Thyroid gland (tissue), 4 donors: ENCODE data around the gene NECAB2. TPM values are rescaled to one million over a fixed set of nuclear protein-coding genes. Genes with fewer than 3 reads are reported as not detected.
A peak's percentile ranks its signal among the peaks of the same experiment; 100 is the strongest.

Experiments
- DNase-seq, 2 donors: peaks; one replicate each; pipeline ENCODE4 v3.0.0-alpha.2; 2019
- H3K27ac ChIP-seq, 3 donors: fragments of 200-600 bp; sonication (generic); 1 replicate in 2 of 3; 2 replicates in 1 of 3; pipeline ENCODE4 v1.5.1; 2016 to 2019; ENCODE audit warnings: mild to moderate bottlenecking in 1 of 3, moderate library complexity in 1 of 3
- H3K27me3 ChIP-seq: fragments of 200-600 bp; sonication (generic); one replicate; pipeline ENCODE4 v1.5.1; 2019
- H3K36me3 ChIP-seq, 2 donors: fragments of 200-600 bp; sonication (generic); one replicate each; pipeline ENCODE4 v1.5.1; 2016 to 2019
- H3K4me1 ChIP-seq, 2 donors: fragments of 200-600 bp; sonication (generic); one replicate each; pipeline ENCODE4 v1.5.1; 2017 to 2019
- H3K4me3 ChIP-seq, 3 donors: fragments of 200-600 bp; sonication (generic); replicated peaks in 1 of 3; 1 replicate in 2 of 3; 2 replicates in 1 of 3; pipeline ENCODE4 v1.5.1; 2016; ENCODE audit warnings: mild to moderate bottlenecking in 1 of 3
- H3K9me3 ChIP-seq: fragments of 200-600 bp; sonication (generic); one replicate; pipeline ENCODE4 v1.5.1; 2017
- POLR2A ChIP-seq, 2 donors: fragments of 450-650 bp; IDR thresholded peaks; one replicate each; pipeline ENCODE4 v1.6.1; 2017; ENCODE audit warnings: antibody characterized with exemption in 2 of 2, mild to moderate bottlenecking in 2 of 2, moderate library complexity in 1 of 2
- WGBS, 2 donors: methylation state at CpG; one replicate each; pipeline ENCODE4 v1.1.5; 2017; 5-methylcytosine and 5-hydroxymethylcytosine counted together
- intact Hi-C: fragments of 100-400 bp; cut with DNase I; formaldehyde crosslinking; loops from one replicate; pipeline ENCODE4 v1.15.1; 2023
- total RNA-seq, 4 donors: library from RNA; depleted of rRNA; stranded (reverse); fragments of >200 nt; gene quantifications; one replicate each; pipeline ENCODE4 v1.2.3, GENCODE V29; 2016
- TF ChIP-seq, protein P1 (sequence below), 6 experiments: fragments of 200-600 bp in 3 of 6; fragments of 450-650 bp in 3 of 6; sonication (generic) in 3 of 6; IDR thresholded peaks; one replicate each; pipeline ENCODE4 v1.5.1; 2016 to 2019; ENCODE audit warnings: antibody characterized with exemption in 6 of 6, mild to moderate bottlenecking in 2 of 6, inconsistent platforms in 1 of 6, moderate library complexity in 1 of 6

NECAB2 gene
- total RNA-seq: under 1 TPM in 2 of 4 donors, not detected in 2; 0.63 to 0.94 TPM

DNA sequence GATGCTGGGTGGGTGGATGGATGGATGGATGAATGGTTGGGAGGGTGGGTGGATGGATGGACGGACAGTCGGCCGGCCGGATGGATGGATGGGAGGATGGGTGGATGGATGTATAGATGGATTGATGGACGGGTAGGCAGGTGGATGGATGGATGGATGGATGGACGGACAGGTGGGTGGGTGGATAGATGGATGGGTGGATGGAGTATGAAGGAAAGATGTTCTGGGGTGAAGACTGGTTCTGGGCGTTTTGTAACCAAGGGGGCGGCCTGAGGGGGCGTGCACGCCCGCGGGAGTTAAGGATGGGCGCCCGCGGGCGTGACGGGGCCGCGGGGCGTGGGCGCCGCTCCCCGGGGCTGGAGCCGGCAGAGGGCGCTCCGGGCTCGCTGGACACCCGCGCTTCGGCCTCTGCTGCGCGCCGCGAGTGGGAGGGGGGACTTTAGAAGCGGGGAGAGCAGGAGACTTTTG is at the start of gene NECAB2:
Gene NECAB2 (plus strand): TSS at position 407 of the 468 bp plus-strand sequence. CDS start 405 bp downstream, outside the sequence.
- intact Hi-C loops: loop anchor here (5.0 to 10.0 kb wide), 2 partner anchors 94 to 217 kb away; partner anchors contain the start of gene TAF1C
- Histone ChIP-seq H3K4me1 (peaks cover 0 to 4% of the 10 kb centered on the region in 2 donors), H3K36me3 (peaks cover 5 to 16% of the 10 kb centered on the region in 2 donors), H3K9me3 (no peaks in the 10 kb centered on the region), H3K27me3 (no peaks in the 10 kb centered on the region), H3K4me3 (peak within 1 kb of the TSS in 1 of 3 donors; percentile 21), H3K27ac (no peak within 1 kb of the TSS)
- peak; percentile 38 to 44 for DNase-seq
- no peak for TF ChIP-seq POLR2A (IDR thresholded peaks at IDR 0.05)
- TF ChIP-seq, protein P1, sequence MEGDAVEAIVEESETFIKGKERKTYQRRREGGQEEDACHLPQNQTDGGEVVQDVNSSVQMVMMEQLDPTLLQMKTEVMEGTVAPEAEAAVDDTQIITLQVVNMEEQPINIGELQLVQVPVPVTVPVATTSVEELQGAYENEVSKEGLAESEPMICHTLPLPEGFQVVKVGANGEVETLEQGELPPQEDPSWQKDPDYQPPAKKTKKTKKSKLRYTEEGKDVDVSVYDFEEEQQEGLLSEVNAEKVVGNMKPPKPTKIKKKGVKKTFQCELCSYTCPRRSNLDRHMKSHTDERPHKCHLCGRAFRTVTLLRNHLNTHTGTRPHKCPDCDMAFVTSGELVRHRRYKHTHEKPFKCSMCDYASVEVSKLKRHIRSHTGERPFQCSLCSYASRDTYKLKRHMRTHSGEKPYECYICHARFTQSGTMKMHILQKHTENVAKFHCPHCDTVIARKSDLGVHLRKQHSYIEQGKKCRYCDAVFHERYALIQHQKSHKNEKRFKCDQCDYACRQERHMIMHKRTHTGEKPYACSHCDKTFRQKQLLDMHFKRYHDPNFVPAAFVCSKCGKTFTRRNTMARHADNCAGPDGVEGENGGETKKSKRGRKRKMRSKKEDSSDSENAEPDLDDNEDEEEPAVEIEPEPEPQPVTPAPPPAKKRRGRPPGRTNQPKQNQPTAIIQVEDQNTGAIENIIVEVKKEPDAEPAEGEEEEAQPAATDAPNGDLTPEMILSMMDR (IDR thresholded peaks at IDR 0.05): peak in 3 of 6 experiments; percentile 33 to 72 (median 47)
- 13 to 19% methylated on average over 24 to 31 of the region's 35 CpGs for WGBS, 2 donors

DNA sequence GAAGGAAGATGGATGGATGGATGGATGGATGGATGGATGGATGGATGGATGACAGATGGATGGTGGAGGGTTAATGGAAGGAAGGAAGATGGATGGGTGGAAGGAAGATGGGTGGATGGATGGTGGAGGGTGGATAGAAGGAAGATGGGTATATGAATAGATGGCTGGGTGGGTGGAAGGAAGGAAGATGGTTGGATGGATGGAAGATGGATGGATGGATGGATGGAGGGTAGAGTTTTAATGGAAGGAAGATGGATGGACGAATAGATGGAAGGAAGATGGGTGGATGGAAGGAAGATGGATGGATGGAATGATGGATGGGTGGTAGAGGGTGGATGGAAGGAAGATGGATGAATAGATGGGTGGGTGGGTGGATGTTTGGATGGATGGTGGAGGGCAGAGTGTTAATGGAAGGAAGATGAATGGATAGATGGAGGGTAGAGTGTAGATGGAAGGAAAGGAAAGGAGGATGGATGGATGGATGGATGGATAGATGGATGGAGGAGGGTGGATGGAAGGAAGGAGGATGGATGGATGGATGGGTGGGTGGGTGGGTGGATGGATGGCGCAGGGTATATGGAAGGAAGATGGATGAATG is 47.1 kb upstream of the NECAB2 start:
- H3K9me3 ChIP-seq: no peaks in the 10 kb centered on the region
- no peak for TF ChIP-seq POLR2A (IDR thresholded peaks at IDR 0.05)
- TF ChIP-seq, protein P1 (IDR thresholded peaks at IDR 0.05): no peak
- no peaks in the 10 kb centered on the region for H3K27me3 ChIP-seq
- H3K27ac ChIP-seq: no peak overlapping the region
- no peaks in the 10 kb centered on the region for H3K4me1 ChIP-seq
- 93 to 94% methylated on average over 2 of the region's 2 CpGs for WGBS, 2 donors
- no peak for DNase-seq
- H3K36me3 ChIP-seq: peaks cover 19 to 33% of the 10 kb centered on the region in 2 donors
- intact Hi-C loops: no loop called here
- no peak overlapping the region for H3K4me3 ChIP-seq

DNA sequence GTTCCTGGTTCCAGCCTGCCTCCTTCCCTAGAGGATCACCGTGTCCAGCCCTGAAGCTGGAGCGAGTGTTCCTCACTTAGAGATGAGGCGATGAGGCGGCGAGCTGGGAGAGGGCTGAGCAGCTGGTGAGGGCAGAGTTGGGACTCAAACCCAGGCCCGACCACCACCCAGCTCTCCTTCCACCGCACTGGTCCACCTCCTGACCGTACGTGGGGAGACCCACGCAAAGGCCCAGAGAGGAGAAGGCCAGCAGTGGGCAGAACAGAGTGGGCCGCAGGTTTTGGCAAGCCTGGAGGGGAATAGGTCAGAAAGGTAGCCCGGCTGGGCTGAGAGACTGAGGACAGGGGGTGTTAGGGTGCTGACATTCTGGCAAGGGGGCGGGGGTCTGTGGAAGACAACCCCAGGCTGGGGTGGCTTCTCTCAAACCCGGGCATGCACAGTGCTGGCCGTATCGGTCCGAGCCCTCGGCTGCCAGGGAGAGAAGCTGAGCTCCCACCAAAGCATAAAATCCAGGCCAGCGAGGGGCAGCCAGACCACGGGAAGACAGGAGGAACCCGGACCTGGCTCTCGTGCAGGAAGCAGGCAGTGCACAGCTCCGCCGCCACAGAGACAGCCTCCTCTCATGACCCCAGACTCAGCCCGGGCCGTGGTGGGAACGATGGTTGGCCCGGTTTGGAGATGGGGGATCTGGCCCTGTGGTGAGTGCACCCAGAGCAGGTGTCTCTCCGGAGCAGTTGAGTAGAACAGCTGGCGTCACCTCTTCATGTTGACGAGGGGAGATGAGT is 44.3 kb upstream of the NECAB2 start:
- TF ChIP-seq, protein P1 (IDR thresholded peaks at IDR 0.05): no peak
- no peak for TF ChIP-seq POLR2A (IDR thresholded peaks at IDR 0.05)
- 91 to 92% methylated on average over 12 to 25 of the region's 31 CpGs for WGBS, 2 donors
- Histone ChIP-seq H3K4me1 (no peaks in the 10 kb centered on the region), H3K27me3 (no peaks in the 10 kb centered on the region), H3K27ac (no peak overlapping the region), H3K36me3 (peaks cover 7 to 14% of the 10 kb centered on the region in 2 donors), H3K9me3 (no peaks in the 10 kb centered on the region), H3K4me3 (no peak overlapping the region)
- intact Hi-C loops: no loop called here
- no peak for DNase-seq

DNA sequence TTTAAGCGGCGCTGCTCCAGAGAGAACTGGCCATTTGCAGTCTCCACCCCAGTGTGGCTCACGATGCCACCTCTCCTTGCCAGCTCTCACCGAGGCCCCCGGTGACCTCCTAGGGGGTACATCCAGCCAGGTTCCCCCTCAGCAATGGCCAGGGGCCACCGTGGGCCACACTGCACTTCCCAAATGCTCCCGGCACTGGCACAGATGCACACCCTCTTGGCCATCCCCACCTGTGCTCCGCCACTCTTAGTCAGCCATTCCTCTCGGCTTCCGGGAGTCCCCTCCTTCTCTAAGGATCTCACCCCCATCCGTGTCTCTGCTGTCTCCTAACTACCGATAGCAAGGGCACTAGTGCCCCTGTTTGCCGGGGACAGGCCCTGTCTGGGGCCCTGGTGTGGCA is 43.4 kb upstream of the NECAB2 start:
- TF ChIP-seq, protein P1 (IDR thresholded peaks at IDR 0.05): no peak
- no peak for TF ChIP-seq POLR2A (IDR thresholded peaks at IDR 0.05)
- H3K9me3 ChIP-seq: no peaks in the 10 kb centered on the region
- no peaks in the 10 kb centered on the region for H3K4me1 ChIP-seq
- H3K27me3 ChIP-seq: no peaks in the 10 kb centered on the region
- 88 to 92% methylated on average over 11 to 13 of the region's 13 CpGs for WGBS, 2 donors
- no peak overlapping the region for H3K27ac ChIP-seq
- no peak overlapping the region for H3K4me3 ChIP-seq
- peaks cover 0 to 5% of the 10 kb centered on the region in 2 donors for H3K36me3 ChIP-seq
- intact Hi-C loops: no loop called here
- DNase-seq: no peak
